Esophagus muscularis mucosa (tissue), 4 donors: ENCODE measurements around the gene NCL. TPM values are rescaled to one million over a fixed set of nuclear protein-coding genes. Genes with fewer than 3 reads are reported as not detected.

Experiments used
- DNase-seq: peaks from one replicate; pipeline ENCODE4 v3.0.0-alpha.2; 2017; ENCODE audit errors: extremely low spot score
- H3K27ac ChIP-seq, 4 donors: fragments of 200-600 bp; sonication (generic); replicated peaks in 1 of 4; 1 replicate in 3 of 4; 2 replicates in 1 of 4; pipeline ENCODE4 v1.5.1; 2016 to 2019; ENCODE audit warnings: mild to moderate bottlenecking in 1 of 4
- H3K27me3 ChIP-seq, 4 donors: fragments of 200-600 bp; sonication (generic); one replicate each; pipeline versions ENCODE4 v1.5.1 to v1.6.0; 2016 to 2019
- H3K36me3 ChIP-seq, 4 donors: fragments of 200-600 bp; sonication (generic); one replicate each; pipeline ENCODE4 v1.5.1; 2016 to 2019
- H3K4me1 ChIP-seq, 4 donors: fragments of 200-600 bp; sonication (generic); one replicate each; pipeline ENCODE4 v1.5.1; 2016 to 2019
- H3K4me3 ChIP-seq, 4 donors: fragments of 200-600 bp; sonication (generic); 1 replicate in 2 of 4; 2 replicates in 2 of 4; pipeline ENCODE4 v1.5.1; 2016 to 2019; ENCODE audit warnings: mild to moderate bottlenecking in 4 of 4, moderate library complexity in 1 of 4
- H3K9me3 ChIP-seq, 4 donors: fragments of 200-600 bp; sonication (generic); 1 replicate in 3 of 4; 2 replicates in 1 of 4; pipeline ENCODE4 v1.5.1; 2016 to 2019
- CTCF ChIP-seq, 3 experiments: fragments of 200-600 bp in 2 of 3; fragments of 450-650 bp in 1 of 3; sonication (generic) in 2 of 3; IDR thresholded peaks; one replicate each; pipeline ENCODE4 v1.5.1; 2017 to 2019; ENCODE audit warnings: antibody characterized with exemption in 3 of 3, mild to moderate bottlenecking in 2 of 3, moderate library complexity in 1 of 3
- EP300 ChIP-seq: sonication (generic); formaldehyde crosslinking; IDR thresholded peaks from one replicate; pipeline ENCODE4 v1.6.1; 2017; ENCODE audit warnings: antibody characterized with exemption
- POLR2A ChIP-seq: fragments of 450-650 bp; IDR thresholded peaks from one replicate; pipeline ENCODE4 v1.6.1; 2017; ENCODE audit warnings: antibody characterized with exemption, moderate library complexity, mild to moderate bottlenecking, low read depth
- POLR2AphosphoS5 ChIP-seq, 2 donors: sonication (generic); formaldehyde crosslinking; IDR thresholded peaks; one replicate each; pipeline ENCODE4 v1.6.1; 2017; ENCODE audit warnings: antibody characterized with exemption in 2 of 2
- WGBS: methylation state at CpG from one replicate; pipeline ENCODE4 v1.1.5; 2018; 5-methylcytosine and 5-hydroxymethylcytosine counted together
- intact Hi-C: fragments of 100-400 bp; cut with DNase I; formaldehyde crosslinking; loops from one replicate; pipeline ENCODE4 v1.15.1; 2023
- total RNA-seq, 4 donors: library from RNA; depleted of rRNA; stranded (reverse); fragments of >200 nt; gene quantifications; one replicate each; pipeline versions ENCODE4 v1.1.0 to v1.2.1, GENCODE V29; 2016

NCL gene
- total RNA-seq, 4 donors from 2014 or later, result 120 to 238 (median 161) TPM

GRCh38 chr2:231429901-231430300 is 34.4 kb downstream of the NCL start:
- Histone ChIP-seq H3K4me3 (no peak overlapping the region), H3K27ac (no peak overlapping the region), H3K27me3 (no peaks in the 10 kb centered on the region), H3K9me3 (no peaks in the 10 kb centered on the region), H3K4me1 (no peaks in the 10 kb centered on the region), H3K36me3 (no peaks in the 10 kb centered on the region)
- 83% methylated on average over 3 of the region's 3 CpGs for WGBS
- DNase-seq, result no peak
- intact Hi-C loops, result no loop called here
- TF ChIP-seq POLR2A (no peak), POLR2AphosphoS5 (IDR thresholded peaks at IDR 0.05) (no peak), CTCF (IDR thresholded peaks at IDR 0.05) (no peak), EP300 (no peak)

GRCh38 chr2:231429152-231429551 is 35.1 kb downstream of the NCL start:
- no peak for DNase-seq
- Histone ChIP-seq H3K4me3 (no peak overlapping the region), H3K27me3 (no peaks in the 10 kb centered on the region), H3K36me3 (no peaks in the 10 kb centered on the region), H3K9me3 (no peaks in the 10 kb centered on the region), H3K27ac (no peak overlapping the region), H3K4me1 (no peaks in the 10 kb centered on the region)
- TF ChIP-seq POLR2AphosphoS5 (IDR thresholded peaks at IDR 0.05), result no peak
- no peak for TF ChIP-seq POLR2A
- no peak for TF ChIP-seq CTCF (IDR thresholded peaks at IDR 0.05)
- no peak for TF ChIP-seq EP300
- intact Hi-C loops, result no loop called here
- WGBS, result 82% methylated on average over 6 of the region's 6 CpGs

GRCh38 chr2:231427116-231427515 is 37.2 kb downstream of the NCL start:
- H3K4me1 ChIP-seq, result no peaks in the 10 kb centered on the region
- intact Hi-C loops, result no loop called here
- no peak overlapping the region for H3K27ac ChIP-seq
- H3K4me3 ChIP-seq, result no peak overlapping the region
- no peak for TF ChIP-seq CTCF (IDR thresholded peaks at IDR 0.05)
- no peak for TF ChIP-seq EP300
- no peak for TF ChIP-seq POLR2AphosphoS5 (IDR thresholded peaks at IDR 0.05)
- no peak for TF ChIP-seq POLR2A
- WGBS, result 88% methylated on average over 3 of the region's 3 CpGs
- no peak for DNase-seq
- H3K9me3 ChIP-seq, result no peaks in the 10 kb centered on the region
- no peaks in the 10 kb centered on the region for H3K27me3 ChIP-seq
- no peaks in the 10 kb centered on the region for H3K36me3 ChIP-seq

- WGBS, result 68% methylated on average over 14 of the region's 21 CpGs
- intact Hi-C loops, result no loop called here
- TF ChIP-seq CTCF (IDR thresholded peaks at IDR 0.05), result no peak
- TF ChIP-seq EP300, result no peak
- no peak for DNase-seq
- Histone ChIP-seq H3K36me3 (no peaks in the 10 kb centered on the region), H3K27ac (no peak overlapping the region), H3K4me3 (no peak overlapping the region), H3K27me3 (no peaks in the 10 kb centered on the region), H3K9me3 (no peaks in the 10 kb centered on the region), H3K4me1 (no peaks in the 10 kb centered on the region)
These were observed 38.2 kb downstream of the NCL start for GRCh38 chr2:231425811-231426703.
